ENCODE measurements around the gene ESPNL.

DNA sequence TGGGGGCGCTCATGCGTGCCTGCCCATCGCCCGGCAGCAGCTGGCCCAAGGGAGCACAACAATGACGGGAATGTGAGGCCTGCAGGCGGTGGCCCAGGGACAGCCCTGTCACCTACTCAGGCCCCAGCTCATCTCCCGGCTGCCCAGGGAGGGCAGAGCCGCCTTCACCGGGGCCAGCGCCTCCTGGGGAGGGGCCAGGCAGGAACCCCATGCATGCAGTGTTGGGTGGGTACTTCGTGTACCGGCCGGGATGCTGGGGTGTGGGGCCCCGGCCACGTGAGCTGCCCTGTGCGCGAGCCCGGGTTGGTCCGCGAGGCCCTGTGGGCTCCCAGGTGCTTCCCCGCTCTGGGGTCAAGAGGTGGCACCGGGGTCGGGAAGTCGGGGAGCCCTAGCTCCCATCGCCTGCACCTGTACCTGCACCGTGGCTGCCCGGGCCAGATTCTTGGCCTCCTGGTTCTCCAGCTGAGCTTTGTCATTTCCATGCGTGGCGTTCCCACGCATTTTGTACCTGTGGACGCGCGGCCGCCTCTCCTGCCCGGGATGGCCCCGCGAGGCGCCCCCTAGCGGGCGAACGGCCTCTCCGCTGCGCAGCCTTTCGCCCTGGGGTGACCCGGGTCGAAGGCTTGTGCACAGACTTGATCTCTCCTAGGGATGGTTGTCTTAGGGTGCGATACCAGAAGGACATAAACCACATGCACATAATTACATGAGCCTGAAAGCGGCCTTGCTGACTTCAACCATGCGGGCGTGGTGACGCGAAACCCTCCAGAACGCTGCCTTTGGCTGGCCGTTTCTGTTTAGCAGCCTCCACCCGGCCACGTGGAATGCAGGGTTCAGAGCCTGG, 39.3 kb downstream of the ESPNL start:
- TF ChIP-seq, protein P1, sequence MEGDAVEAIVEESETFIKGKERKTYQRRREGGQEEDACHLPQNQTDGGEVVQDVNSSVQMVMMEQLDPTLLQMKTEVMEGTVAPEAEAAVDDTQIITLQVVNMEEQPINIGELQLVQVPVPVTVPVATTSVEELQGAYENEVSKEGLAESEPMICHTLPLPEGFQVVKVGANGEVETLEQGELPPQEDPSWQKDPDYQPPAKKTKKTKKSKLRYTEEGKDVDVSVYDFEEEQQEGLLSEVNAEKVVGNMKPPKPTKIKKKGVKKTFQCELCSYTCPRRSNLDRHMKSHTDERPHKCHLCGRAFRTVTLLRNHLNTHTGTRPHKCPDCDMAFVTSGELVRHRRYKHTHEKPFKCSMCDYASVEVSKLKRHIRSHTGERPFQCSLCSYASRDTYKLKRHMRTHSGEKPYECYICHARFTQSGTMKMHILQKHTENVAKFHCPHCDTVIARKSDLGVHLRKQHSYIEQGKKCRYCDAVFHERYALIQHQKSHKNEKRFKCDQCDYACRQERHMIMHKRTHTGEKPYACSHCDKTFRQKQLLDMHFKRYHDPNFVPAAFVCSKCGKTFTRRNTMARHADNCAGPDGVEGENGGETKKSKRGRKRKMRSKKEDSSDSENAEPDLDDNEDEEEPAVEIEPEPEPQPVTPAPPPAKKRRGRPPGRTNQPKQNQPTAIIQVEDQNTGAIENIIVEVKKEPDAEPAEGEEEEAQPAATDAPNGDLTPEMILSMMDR (IDR thresholded peaks at IDR 0.05): no peak
- TF ChIP-seq POLR2A (IDR thresholded peaks at IDR 0.05): no peak

All from lower leg skin (tissue), 3 donors.